ENCODE measurements around the gene CLCN3. TPM values are rescaled to one million over a fixed set of nuclear protein-coding genes. Genes with fewer than 3 reads are reported as not detected.
A peak's percentile ranks its signal among the peaks of the same experiment; 100 is the strongest.

The CLCN3 gene
- total and polyA plus RNA-seq, 2 of the 13 experiments (the other 11 are each of a cell fraction or from before 2014, with no cell fraction given): 13.6 to 23.7 TPM

DNA sequence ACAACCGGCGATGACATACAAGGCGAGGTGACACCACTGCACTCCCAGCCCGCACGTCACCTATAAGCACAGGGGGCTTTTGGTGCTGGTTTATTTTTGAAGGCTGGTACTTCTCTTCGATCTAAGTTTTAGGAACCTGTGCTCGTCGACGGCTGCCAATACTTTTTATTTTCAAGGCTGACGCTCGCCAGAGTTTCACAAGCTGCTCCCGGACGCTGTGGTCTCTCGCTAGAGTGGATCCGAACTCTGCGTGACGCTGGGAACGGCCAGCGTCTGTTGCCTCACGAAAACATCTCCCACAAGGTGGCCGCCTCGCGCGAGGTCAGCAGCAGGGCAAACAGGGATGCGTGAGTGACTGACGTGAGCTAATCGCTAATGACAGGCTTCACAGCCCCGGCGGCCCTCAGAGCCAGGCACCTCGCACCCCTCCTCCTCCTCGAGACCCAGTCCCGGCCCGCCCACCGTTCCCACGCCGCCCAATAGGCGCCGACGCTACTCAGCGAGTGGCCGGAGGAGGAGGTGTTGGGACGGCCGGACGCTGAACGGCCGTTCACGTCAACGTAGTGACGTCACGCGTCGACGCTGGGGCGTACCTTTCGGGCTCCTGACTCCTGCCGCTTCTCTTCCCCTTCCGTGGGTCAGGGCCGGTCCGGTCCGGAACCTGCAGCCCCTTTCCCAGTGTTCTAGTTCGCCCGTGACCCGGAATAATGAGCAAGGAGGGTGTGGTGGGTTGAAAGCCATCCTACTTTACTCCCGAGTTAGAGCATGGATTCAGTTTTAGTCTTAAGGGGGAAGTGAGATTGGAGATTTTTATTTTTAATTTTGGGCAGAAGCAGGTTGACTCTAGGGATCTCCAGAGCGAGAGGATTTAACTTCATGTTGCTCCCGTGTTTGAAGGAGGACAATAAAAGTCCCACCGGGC is at the start of gene CLCN3 (continued):
- TF ChIP-seq, protein P1, sequence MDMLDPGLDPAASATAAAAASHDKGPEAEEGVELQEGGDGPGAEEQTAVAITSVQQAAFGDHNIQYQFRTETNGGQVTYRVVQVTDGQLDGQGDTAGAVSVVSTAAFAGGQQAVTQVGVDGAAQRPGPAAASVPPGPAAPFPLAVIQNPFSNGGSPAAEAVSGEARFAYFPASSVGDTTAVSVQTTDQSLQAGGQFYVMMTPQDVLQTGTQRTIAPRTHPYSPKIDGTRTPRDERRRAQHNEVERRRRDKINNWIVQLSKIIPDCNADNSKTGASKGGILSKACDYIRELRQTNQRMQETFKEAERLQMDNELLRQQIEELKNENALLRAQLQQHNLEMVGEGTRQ (IDR thresholded peaks at IDR 0.05; ENCODE audit: low read depth, low read length): no peak
- TF ChIP-seq, protein P1 (CRISPR knock-in tag; IDR thresholded peaks at IDR 0.05; ENCODE audit: borderline replicate concordance): no peak
- no peak for TF ChIP-seq NFIB (CRISPR knock-in tag; IDR thresholded peaks at IDR 0.05; ENCODE audit: borderline replicate concordance)
- TF ChIP-seq GATAD2A (CRISPR knock-in tag; IDR thresholded peaks at IDR 0.05): peak; percentile 52
- TF ChIP-seq, protein P2, sequence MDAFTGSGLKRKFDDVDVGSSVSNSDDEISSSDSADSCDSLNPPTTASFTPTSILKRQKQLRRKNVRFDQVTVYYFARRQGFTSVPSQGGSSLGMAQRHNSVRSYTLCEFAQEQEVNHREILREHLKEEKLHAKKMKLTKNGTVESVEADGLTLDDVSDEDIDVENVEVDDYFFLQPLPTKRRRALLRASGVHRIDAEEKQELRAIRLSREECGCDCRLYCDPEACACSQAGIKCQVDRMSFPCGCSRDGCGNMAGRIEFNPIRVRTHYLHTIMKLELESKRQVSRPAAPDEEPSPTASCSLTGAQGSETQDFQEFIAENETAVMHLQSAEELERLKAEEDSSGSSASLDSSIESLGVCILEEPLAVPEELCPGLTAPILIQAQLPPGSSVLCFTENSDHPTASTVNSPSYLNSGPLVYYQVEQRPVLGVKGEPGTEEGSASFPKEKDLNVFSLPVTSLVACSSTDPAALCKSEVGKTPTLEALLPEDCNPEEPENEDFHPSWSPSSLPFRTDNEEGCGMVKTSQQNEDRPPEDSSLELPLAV (CRISPR knock-in tag; conservative IDR thresholded peaks at IDR 0.05; ENCODE audit: low read depth): no peak
- peak; percentile 85 for TF ChIP-seq CCDC6 (CRISPR knock-in tag; IDR thresholded peaks at IDR 0.05)
- peak; percentile 85 for TF ChIP-seq NFYB (CRISPR knock-in tag; IDR thresholded peaks at IDR 0.05)
- no peak for TF ChIP-seq XBP1 (CRISPR knock-in tag; IDR thresholded peaks at IDR 0.05)
- no peak for TF ChIP-seq SRF (IDR thresholded peaks at IDR 0.05; ENCODE audit: low read depth, low read length)
- TF ChIP-seq SP5 (CRISPR knock-in tag; IDR thresholded peaks at IDR 0.05; ENCODE audit: borderline replicate concordance, low read depth): peak; percentile 81
- 0 out of 2 replicates have a peak, but pooled peaks have one; percentile 33 for TF ChIP-seq SAFB2 (CRISPR knock-in tag; IDR thresholded peaks at IDR 0.05; ENCODE audit: borderline replicate concordance, low read depth)
- TF ChIP-seq ZNF180 (CRISPR knock-in tag; IDR thresholded peaks at IDR 0.05; ENCODE audit: borderline replicate concordance, low read depth): no peak
- peak; percentile 90; the same call in 1 of the 2 replicates for TF ChIP-seq REPIN1 (CRISPR knock-in tag; IDR thresholded peaks at IDR 0.05; ENCODE audit: borderline replicate concordance, low read depth)
- no peak for TF ChIP-seq NR1H2 (CRISPR knock-in tag; IDR thresholded peaks at IDR 0.05; ENCODE audit: borderline replicate concordance, low read depth)
- TF ChIP-seq ZNF17 (CRISPR knock-in tag; IDR thresholded peaks at IDR 0.05): no peak
- TF ChIP-seq, protein P3, sequence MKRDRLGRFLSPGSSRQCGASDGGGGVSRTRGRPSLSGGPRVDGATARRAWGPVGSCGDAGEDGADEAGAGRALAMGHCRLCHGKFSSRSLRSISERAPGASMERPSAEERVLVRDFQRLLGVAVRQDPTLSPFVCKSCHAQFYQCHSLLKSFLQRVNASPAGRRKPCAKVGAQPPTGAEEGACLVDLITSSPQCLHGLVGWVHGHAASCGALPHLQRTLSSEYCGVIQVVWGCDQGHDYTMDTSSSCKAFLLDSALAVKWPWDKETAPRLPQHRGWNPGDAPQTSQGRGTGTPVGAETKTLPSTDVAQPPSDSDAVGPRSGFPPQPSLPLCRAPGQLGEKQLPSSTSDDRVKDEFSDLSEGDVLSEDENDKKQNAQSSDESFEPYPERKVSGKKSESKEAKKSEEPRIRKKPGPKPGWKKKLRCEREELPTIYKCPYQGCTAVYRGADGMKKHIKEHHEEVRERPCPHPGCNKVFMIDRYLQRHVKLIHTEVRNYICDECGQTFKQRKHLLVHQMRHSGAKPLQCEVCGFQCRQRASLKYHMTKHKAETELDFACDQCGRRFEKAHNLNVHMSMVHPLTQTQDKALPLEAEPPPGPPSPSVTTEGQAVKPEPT (CRISPR knock-in tag; IDR thresholded peaks at IDR 0.05; ENCODE audit: low read depth): no peak
- TF ChIP-seq SRSF9 (IDR thresholded peaks at IDR 0.05; ENCODE audit: borderline replicate concordance, insufficient read depth, low read depth, low read length, poor library complexity, severe bottlenecking): no peak
- TF ChIP-seq ZMAT3 (CRISPR knock-in tag; conservative IDR thresholded peaks at IDR 0.05): peak; percentile 73
- TF ChIP-seq, protein P4, sequence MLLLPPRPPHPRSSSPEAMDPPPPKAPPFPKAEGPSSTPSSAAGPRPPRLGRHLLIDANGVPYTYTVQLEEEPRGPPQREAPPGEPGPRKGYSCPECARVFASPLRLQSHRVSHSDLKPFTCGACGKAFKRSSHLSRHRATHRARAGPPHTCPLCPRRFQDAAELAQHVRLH (CRISPR knock-in tag; IDR thresholded peaks at IDR 0.05; ENCODE audit: borderline replicate concordance, low read depth): peak; percentile 90
- TF ChIP-seq HCFC1 (IDR thresholded peaks at IDR 0.05; ENCODE audit: low read depth, low read length): 0 out of 2 replicates have a peak, but pooled peaks have one; percentile 12
- TF ChIP-seq SALL1 (CRISPR knock-in tag; IDR thresholded peaks at IDR 0.05): peak; percentile 86
- TF ChIP-seq TCF12 (IDR thresholded peaks at IDR 0.05): no peak
- 0 out of 2 replicates have a peak, but pooled peaks have one; percentile 70 for TF ChIP-seq TCF12 (CRISPR knock-in tag; IDR thresholded peaks at IDR 0.05)

All from HepG2 (cell line).